ENCODE measurements around the gene PCCA. TPM values are rescaled to one million over a fixed set of nuclear protein-coding genes. Genes with fewer than 3 reads are reported as not detected.

The PCCA gene
- polyA plus RNA-seq, 2 of the 4 experiments (the other 2 are of a cell fraction), result 13.2 to 13.7 TPM

DNA sequence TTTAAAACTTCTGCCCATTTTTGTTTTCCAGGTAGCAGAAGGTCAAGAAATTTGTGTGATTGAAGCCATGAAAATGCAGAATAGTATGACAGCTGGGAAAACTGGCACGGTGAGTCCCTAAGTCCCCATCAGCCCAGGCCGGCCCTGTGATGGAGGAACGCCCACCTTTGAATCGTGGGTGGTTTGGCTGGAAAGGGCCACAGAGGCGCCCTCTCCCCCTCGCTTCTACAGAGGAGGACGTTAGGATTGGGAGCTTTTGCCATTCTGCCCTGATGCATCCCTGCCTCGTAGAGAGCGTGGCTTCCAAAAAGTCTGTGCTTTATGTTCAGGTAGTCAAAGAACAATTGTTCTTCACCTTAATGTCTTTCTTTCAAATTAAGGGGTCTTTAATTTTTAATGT is 438.8 kb downstream of the PCCA start:
- POLR2A ChIA-PET, result no interaction called here
- H3K27ac ChIP-seq, result no peak overlapping the region
- FAIRE-seq, result no peak
- no peaks in the 10 kb centered on the region for H3K9me3 ChIP-seq
- 89% methylated on average over 9 of the region's 9 CpGs for WGBS (ENCODE audit: missing lambda C conversion rate)
- no peak overlapping the region for H3K4me3 ChIP-seq
- no peak for TF ChIP-seq RCOR1 (IDR thresholded peaks at IDR 0.05; ENCODE audit: low read depth, low read length)
- no peak for TF ChIP-seq GATA3 (IDR thresholded peaks at IDR 0.05; ENCODE audit: borderline replicate concordance)
- no peak for TF ChIP-seq HOXB5 (CRISPR knock-in tag; IDR thresholded peaks at IDR 0.05)
- TF ChIP-seq SREBF2 (IDR thresholded peaks at IDR 0.05), result no peak
- no peak for TF ChIP-seq E2F6 (IDR thresholded peaks at IDR 0.05; ENCODE audit: borderline replicate concordance, low read depth)
- TF ChIP-seq JUNB (IDR thresholded peaks at IDR 0.05), result no peak
- no peak for TF ChIP-seq NR3C1 (IDR thresholded peaks at IDR 0.05)
- no peak for TF ChIP-seq RAD21 (conservative IDR thresholded peaks at IDR 0.05 in 1 of 2, IDR thresholded peaks at IDR 0.05 in 1 of 2)
- TF ChIP-seq HDAC2 (IDR thresholded peaks at IDR 0.05), result no peak
- no peak for TF ChIP-seq KDM5A (IDR thresholded peaks at IDR 0.05)
- no peak for TF ChIP-seq HOXA7 (CRISPR knock-in tag; IDR thresholded peaks at IDR 0.05)
- no peaks in the 10 kb centered on the region for H3K4me1 ChIP-seq
- CTCF ChIA-PET, result interaction anchor here (1.1 kb wide), 1 partner anchor 37 kb away, joined by 3 read pairs; no protein-coding TSS in a partner anchor
- H3K4me2 ChIP-seq, result no peak overlapping the region
- ATAC-seq, result no peak
- DNase-seq (ENCODE audit: low read depth in 1 of 2, low spot score in 1 of 2), result no peak

DNA sequence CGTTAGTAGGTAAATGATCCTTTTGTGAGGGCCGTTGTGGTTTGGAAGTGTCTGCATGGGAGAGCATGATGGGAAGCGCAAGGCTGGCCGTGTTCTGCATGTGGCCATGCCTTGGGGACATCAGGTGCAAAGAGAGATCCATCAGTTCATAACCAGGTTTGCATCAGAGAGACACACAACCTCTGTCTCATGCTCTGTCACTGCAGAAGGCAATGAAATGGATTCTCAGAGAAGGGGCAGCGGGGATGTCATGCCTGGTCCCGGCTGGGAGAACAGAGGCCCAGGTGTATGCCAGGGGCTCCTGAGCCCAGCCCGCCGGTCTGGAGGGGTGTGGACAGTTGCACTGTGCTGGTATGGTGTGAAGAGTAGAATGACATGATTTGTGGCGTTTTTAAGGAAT is 439.5 kb downstream of the PCCA start:
- no peak overlapping the region for H3K4me2 ChIP-seq
- no peak overlapping the region for H3K4me3 ChIP-seq
- H3K4me1 ChIP-seq, result no peaks in the 10 kb centered on the region
- DNase-seq (ENCODE audit: low read depth in 1 of 2, low spot score in 1 of 2) (no peak), FAIRE-seq (no peak), ATAC-seq (no peak)
- 89% methylated on average over 9 of the region's 9 CpGs for WGBS (ENCODE audit: missing lambda C conversion rate)
- H3K9me3 ChIP-seq, result no peaks in the 10 kb centered on the region
- ChIA-PET CTCF (no interaction called here), POLR2A (no interaction called here)
- H3K27ac ChIP-seq, result no peak overlapping the region
- TF ChIP-seq BHLHE40 (IDR thresholded peaks at IDR 0.05; ENCODE audit: low read depth, low read length), result no peak
- no peak for TF ChIP-seq USF2 (IDR thresholded peaks at IDR 0.05)
- no peak for TF ChIP-seq ESRRA (IDR thresholded peaks at IDR 0.05; ENCODE audit: borderline replicate concordance, low read length)
- TF ChIP-seq NFE2L2 (conservative IDR thresholded peaks at IDR 0.05; ENCODE audit: low read length), result no peak
- no peak for TF ChIP-seq ZC3H11A (IDR thresholded peaks at IDR 0.05)
- TF ChIP-seq PHF8 (IDR thresholded peaks at IDR 0.05; ENCODE audit: borderline replicate concordance, low read depth), result no peak
- no peak for TF ChIP-seq TP53 (CRISPR knock-in tag; IDR thresholded peaks at IDR 0.05)
- no peak for TF ChIP-seq CHD4 (IDR thresholded peaks at IDR 0.05; ENCODE audit: borderline replicate concordance)
- TF ChIP-seq, protein P1, sequence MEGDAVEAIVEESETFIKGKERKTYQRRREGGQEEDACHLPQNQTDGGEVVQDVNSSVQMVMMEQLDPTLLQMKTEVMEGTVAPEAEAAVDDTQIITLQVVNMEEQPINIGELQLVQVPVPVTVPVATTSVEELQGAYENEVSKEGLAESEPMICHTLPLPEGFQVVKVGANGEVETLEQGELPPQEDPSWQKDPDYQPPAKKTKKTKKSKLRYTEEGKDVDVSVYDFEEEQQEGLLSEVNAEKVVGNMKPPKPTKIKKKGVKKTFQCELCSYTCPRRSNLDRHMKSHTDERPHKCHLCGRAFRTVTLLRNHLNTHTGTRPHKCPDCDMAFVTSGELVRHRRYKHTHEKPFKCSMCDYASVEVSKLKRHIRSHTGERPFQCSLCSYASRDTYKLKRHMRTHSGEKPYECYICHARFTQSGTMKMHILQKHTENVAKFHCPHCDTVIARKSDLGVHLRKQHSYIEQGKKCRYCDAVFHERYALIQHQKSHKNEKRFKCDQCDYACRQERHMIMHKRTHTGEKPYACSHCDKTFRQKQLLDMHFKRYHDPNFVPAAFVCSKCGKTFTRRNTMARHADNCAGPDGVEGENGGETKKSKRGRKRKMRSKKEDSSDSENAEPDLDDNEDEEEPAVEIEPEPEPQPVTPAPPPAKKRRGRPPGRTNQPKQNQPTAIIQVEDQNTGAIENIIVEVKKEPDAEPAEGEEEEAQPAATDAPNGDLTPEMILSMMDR (IDR thresholded peaks at IDR 0.05), result no peak
- TF ChIP-seq KDM1A (IDR thresholded peaks at IDR 0.05; ENCODE audit: low read depth), result no peak
- TF ChIP-seq TFCP2L1 (CRISPR knock-in tag; IDR thresholded peaks at IDR 0.05), result no peak
- no peak for TF ChIP-seq ZNF302 (CRISPR knock-in tag; IDR thresholded peaks at IDR 0.05)
- no peak for TF ChIP-seq HDAC2 (IDR thresholded peaks at IDR 0.05)
- TF ChIP-seq CBX2 (IDR thresholded peaks at IDR 0.05; ENCODE audit: borderline replicate concordance, low read depth), result no peak
- TF ChIP-seq JUN (IDR thresholded peaks at IDR 0.05), result no peak

Measured in A549 (cell line).